Right cardiac atrium (tissue), 5 donors: ENCODE measurements around the gene C16orf87. TPM values are rescaled to one million over a fixed set of nuclear protein-coding genes. Genes with fewer than 3 reads are reported as not detected.

Experiments
- ATAC-seq, 2 donors: fragments of 200-7000 bp; cut with Tn5 transposase; one replicate each; pipeline versions ENCODE4 v1.8.0 to v1.9.1; 2020; ENCODE audit warnings: moderate library complexity in 2 of 2, mild to moderate bottlenecking in 1 of 2
- DNase-seq, 3 donors: peaks; one replicate each; pipeline ENCODE4 v3.0.0-alpha.2; 2020
- H3K27ac ChIP-seq: one replicate; pipeline ENCODE4 v1.5.1; 2013; ENCODE audit warnings: mild to moderate bottlenecking, low read length, control low read depth, moderate library complexity
- H3K27me3 ChIP-seq: one replicate; pipeline ENCODE4 v1.6.1; 2013; ENCODE audit not compliant: control insufficient read depth, insufficient read depth
- H3K4me1 ChIP-seq: one replicate; pipeline ENCODE4 v1.6.1; 2013; ENCODE audit warnings: low read length; ENCODE audit not compliant: control insufficient read depth, insufficient read depth
- H3K4me3 ChIP-seq: one replicate; pipeline ENCODE4 v1.5.1; 2013; ENCODE audit warnings: low read length, control low read depth
- H3K9me3 ChIP-seq: one replicate; pipeline ENCODE4 v1.6.1; 2013; ENCODE audit warnings: low read length; ENCODE audit not compliant: control insufficient read depth
- WGBS: extraction: QIAGEN DNeasy Blood & Tissue Kit; methylation state at CpG from one replicate; pipeline ENCODE4 v1.1.7; 2013; 5-methylcytosine and 5-hydroxymethylcytosine counted together
- intact Hi-C, 4 donors: fragments of 100-400 bp; cut with DNase I; formaldehyde crosslinking; loops; one replicate each; pipeline versions ENCODE4 v1.11.0 to v1.14.0; 2022 to 2023
- polyA plus RNA-seq: library from polyadenylated mRNA; stranded (reverse); fragments of 200-250 nt; gene quantifications from one replicate; pipeline ENCODE4 v1.2.3, GENCODE V29; 2013
- total RNA-seq, 4 donors: library from RNA; stranded (reverse); fragmentation: NEBNext Ultra II Directional; extraction: Animal tissue kit (Norgen Biotek cat#: 25700); gene quantifications; one replicate each; pipeline ENCODE4 v1.2.1, GENCODE V29; 2021
- donor health status: healthy with polysubstance abuse.
- donor health status: DM: no; HTN: yes; CAD: no.
- donor health status: DM: no; HTN: no; CAD: no.
- donor health status: DM: no; HTN: yes; CAD: no; lungs with severe emphysema.
- donor health status: DM: yes; HTN: yes; CAD: no.

The C16orf87 gene
- total and polyA plus RNA-seq, 5 donors, result 7.5 to 16.7 (median 14.2) TPM

DNA sequence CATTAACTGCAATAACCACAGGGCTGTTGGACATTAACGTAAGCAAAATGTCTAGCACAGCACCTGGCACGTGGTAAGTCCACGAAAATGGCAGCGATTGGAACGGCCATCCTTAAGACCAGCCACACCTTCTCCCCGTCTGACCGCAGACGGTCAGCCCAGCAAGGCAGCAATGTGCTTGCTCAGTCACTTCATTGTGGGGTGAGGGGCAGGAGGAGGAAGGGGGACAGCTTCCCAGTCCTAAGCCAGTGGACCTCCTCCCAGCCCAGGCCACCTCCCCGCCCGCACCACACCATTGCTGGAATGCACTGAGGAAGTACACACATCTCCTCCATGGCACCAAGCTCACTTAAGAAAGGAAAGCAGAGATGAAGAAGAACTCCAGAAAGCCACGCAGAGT, 74.2 kb downstream of the C16orf87 start:
- peaks cover 1% of the 10 kb centered on the region for H3K4me1 ChIP-seq
- H3K9me3 ChIP-seq, result no peaks in the 10 kb centered on the region
- no peak overlapping the region for H3K4me3 ChIP-seq
- H3K27ac ChIP-seq, result peak overlapping the region; percentile 68
- intact Hi-C loops, result no loop called here
- 52% methylated on average over 11 of the region's 11 CpGs for WGBS
- no peak for DNase-seq
- no peaks in the 10 kb centered on the region for H3K27me3 ChIP-seq
- ATAC-seq, result peak; percentile 12 to 15

DNA sequence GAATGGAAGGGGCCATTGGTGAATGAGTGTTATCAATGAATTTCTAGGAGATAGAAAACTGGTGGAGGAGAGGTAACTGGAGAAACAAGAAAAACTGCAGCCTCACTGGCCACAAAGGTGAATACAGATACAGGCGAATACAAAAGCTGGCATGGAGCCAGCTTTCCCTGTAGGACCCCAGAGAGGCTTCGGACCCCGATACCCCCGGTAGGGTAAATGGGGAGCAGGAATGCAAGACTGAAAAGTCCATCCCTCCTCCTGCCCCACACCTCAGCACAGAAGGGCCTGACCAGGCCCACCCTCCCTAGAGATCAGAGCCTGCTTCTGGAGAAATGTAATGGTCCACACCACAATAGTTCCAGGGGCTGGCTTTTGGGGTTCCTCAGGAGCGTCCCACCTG, 78.0 kb downstream of the C16orf87 start:
- no peaks in the 10 kb centered on the region for H3K27me3 ChIP-seq
- 66% methylated on average over 5 of the region's 5 CpGs for WGBS
- peaks cover 1% of the 10 kb centered on the region for H3K4me1 ChIP-seq
- no peak for DNase-seq
- peak overlapping the region; percentile 66 for H3K27ac ChIP-seq
- H3K4me3 ChIP-seq, result no peak overlapping the region
- H3K9me3 ChIP-seq, result no peaks in the 10 kb centered on the region
- intact Hi-C loops, result no loop called here
- ATAC-seq, result no peak

DNA sequence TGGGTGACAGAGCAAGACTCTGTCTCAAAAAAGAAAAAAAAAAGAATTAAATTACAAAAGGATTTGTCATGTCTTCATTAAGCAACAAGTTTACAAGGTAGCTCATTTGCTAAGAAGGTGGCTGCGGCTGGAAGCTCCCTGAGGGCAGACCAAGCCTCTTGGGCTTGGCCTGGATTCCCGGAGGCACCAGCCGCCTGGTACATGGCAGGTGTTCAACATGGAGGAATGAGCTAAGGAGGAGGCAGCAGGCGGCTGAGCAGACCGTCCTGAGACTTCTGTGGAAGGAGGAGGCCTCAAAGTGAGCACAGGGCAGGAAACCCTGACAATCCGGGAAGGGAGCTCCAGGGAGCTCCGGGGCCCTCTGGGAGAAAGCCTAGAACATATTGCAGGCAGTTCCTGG, 79.6 kb downstream of the C16orf87 start:
- DNase-seq (no peak), ATAC-seq (no peak)
- Histone ChIP-seq H3K27me3 (no peaks in the 10 kb centered on the region), H3K4me3 (no peak overlapping the region), H3K4me1 (peaks cover 1% of the 10 kb centered on the region), H3K9me3 (no peaks in the 10 kb centered on the region), H3K27ac (peak overlapping the region; percentile 7)
- intact Hi-C loops, result no loop called here
- WGBS, result 79% methylated on average over 7 of the region's 7 CpGs

DNA sequence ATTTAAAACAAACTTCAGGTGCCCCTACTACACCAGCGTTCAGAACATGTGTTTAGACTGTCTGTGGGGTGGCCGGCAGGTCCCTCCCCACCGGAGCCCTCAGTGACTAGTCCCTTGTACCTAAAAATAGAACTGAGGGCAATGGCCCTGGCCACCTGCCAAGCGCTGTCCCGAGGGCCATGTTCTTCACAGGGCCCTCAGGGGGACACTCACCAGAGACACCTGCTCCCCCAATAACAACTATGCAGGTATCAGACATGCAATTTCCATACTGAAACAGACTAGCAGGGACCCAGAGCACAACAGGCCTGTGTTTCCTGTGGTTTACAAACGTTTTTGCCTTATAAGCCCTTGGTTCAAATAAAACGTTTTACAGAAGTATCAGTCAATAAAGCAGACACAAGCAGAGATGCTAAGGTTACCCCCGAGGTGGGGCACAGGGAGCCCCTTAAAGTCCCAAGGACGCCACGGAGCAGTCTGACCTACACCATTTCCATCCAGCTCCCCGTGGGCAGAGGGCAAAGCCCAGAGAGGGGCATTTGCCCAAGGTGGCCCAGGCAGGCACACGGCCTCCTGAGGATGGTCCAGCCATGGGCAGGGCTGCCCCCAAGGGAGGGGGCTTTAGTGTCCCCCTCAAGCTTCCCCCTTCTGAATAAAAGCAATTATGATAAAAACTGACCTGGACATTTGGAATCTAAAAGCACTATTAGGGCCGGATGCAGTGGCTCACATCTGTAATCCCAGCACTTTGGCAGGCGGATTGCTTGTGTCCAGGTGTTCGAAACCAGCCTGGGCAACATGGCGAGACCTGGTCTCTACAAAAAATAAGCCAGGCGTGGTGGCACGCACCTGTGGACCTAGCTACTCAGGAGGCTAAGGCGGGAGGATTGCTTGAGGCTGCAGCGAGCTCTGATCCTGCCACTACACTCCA, 81.9 kb downstream of the C16orf87 start:
- H3K4me3 ChIP-seq, result no peak overlapping the region

DNA sequence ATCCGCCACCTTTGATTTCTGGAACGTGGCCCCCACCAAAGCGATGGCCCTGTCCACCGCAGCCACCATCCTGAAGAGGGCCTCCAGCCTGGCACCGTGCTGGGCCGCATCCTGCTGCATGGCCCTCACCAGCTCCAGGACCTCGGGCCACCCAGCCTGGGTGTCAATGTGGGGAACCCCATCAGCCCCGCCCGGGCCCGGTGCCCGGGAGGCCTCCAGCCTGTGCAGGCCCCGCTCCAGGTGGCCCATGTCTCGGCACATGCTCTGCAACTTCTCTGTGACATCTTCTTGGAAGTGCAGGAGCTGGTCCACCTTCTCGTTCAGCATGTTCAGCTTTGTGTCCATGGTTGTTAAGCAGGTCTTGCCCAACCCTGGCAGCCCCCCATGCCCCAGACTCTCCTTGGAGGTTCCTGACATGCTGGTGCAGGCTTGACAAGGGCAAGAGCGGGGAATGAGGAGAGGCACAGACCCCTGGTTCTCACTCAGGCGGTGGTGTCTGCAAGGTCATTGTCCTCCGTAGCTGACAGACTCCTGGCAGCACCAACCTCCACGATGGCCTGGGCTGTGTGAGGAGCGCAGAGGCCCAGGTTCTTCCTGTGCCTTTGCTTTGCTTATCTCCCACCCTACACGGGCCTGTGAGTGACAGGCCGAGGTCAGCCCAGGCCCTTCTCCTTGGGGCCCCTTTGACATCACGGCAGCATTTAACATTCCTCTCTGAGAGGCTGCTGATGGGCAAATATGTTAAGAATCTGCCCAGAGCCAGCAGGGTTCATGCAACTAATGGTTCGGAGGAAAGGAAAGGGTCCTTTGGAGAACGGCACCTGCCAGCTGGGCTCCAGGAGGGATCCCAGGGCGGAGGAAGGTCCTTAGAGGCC, 83.0 kb downstream of the C16orf87 start, which contains the start of gene MYLK3:
MYLK3 (minus strand) TSS at position 568 of the 875 bp plus-strand sequence; CDS start at position 417, 151 bp downstream.
- peak within 1 kb of the TSS; percentile 95 for H3K27ac ChIP-seq
- DNase-seq (peak; percentile 58 to 85 (median 84)), ATAC-seq (peak; percentile 81 to 87)
- H3K4me3 ChIP-seq, result peak within 1 kb of the TSS; percentile 17
- WGBS, result 56% methylated on average over 25 of the region's 25 CpGs
- H3K9me3 ChIP-seq, result no peaks in the 10 kb centered on the region
- intact Hi-C loops, result no loop called here
- peaks cover 4% of the 10 kb centered on the region for H3K4me1 ChIP-seq
- H3K27me3 ChIP-seq, result no peaks in the 10 kb centered on the region

More for the DNA sequence above, 81.9 kb downstream of the C16orf87 start:
- intact Hi-C loops, result no loop called here
- Histone ChIP-seq H3K27me3 (no peaks in the 10 kb centered on the region), H3K9me3 (no peaks in the 10 kb centered on the region), H3K4me1 (peaks cover 1% of the 10 kb centered on the region), H3K27ac (peak overlapping the region; percentile 95)
- peak; percentile 66 to 89 (median 88) for DNase-seq
- peak; percentile 45 to 49 for ATAC-seq
- 62% methylated on average over 20 of the region's 20 CpGs for WGBS

DNA sequence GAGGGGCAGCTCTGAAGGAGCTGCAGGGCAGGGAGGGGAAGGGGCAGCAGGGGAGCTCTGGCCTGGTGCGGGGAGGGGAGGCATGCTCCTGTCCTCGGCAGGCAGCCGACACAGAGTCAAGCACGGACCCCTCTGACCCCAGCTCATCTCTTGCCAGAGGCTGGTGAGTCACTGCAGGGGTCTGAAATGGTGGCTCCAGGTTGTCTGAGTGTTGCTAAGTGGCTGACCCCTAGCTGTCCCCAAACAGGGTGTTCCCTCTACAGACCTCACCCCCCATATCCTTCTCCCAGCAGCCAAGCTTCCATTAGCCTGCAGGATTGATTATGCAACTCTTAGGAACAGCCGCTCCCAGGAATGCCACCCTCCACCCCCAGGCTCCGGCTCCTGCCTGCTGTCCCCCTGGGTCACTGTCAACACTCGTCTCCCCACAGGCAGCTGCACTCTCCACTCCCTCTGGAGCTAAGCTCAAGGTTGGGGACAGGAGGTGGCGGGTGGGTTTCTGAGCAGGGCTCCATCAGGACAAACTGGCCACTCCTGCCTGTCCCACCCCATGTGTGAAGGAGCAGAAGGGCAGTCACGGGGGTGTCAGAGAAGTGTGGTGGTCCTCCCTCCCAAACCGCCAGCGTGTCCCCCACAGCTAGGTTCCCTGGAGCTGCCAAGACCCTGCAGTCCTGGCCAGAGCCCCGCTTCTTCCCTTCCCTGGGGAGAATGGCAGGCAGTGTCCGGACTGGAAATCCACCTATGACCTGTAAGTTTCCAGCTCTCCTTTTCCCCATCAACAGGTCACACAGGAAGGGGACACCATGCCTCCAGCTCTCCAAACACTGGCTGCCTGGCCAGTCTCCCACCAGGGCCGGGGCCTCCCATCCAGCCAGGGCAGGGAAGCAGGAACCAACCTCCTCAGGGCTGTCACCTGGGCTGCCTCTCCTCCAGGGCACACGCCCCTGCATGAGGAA, 83.9 kb downstream of the C16orf87 start:
- 63% methylated on average over 15 of the region's 15 CpGs for WGBS
- H3K4me3 ChIP-seq, result peak overlapping the region; percentile 43
- peak; percentile 75 to 76 for ATAC-seq
- no peaks in the 10 kb centered on the region for H3K9me3 ChIP-seq
- no peaks in the 10 kb centered on the region for H3K27me3 ChIP-seq
- peaks cover 3% of the 10 kb centered on the region for H3K4me1 ChIP-seq
- intact Hi-C loops, result no loop called here
- H3K27ac ChIP-seq, result peak overlapping the region; percentile 94
- peak; percentile 66 to 88 (median 82) for DNase-seq

Other genes with a start within 250 kb of the C16orf87 start
- 1 to 10 TPM in 3 of 4 donors, under 1 TPM in 1; 0.96 to 2.0 (median 1.2) TPM for gene SHCBP1, start 209.8 kb downstream of the C16orf87 start, total RNA-seq
- 0.27 TPM for gene SHCBP1, start 209.8 kb downstream of the C16orf87 start, polyA plus RNA-seq
- gene VPS35, start 142.0 kb downstream of the C16orf87 start, total RNA-seq, result 10 to 100 TPM; 77.5 to 94.2 (median 84.9) TPM
- gene VPS35, start 142.0 kb downstream of the C16orf87 start, polyA plus RNA-seq, result 26.7 TPM
- gene ORC6, start 141.5 kb downstream of the C16orf87 start, total RNA-seq, result 1 to 10 TPM; 2.5 to 7.2 (median 4.6) TPM
- gene ORC6, start 141.5 kb downstream of the C16orf87 start, polyA plus RNA-seq, result 3.1 TPM
- gene MYLK3, start 82.8 kb downstream of the C16orf87 start, total RNA-seq, result 100 to 1,000 TPM; 285 to 543 (median 321) TPM
- gene MYLK3, start 82.8 kb downstream of the C16orf87 start, polyA plus RNA-seq, result 143 TPM
- gene GPT2, start 53.2 kb upstream of the C16orf87 start, total RNA-seq, result 1 to 10 TPM; 4.0 to 5.8 (median 4.6) TPM
- gene GPT2, start 53.2 kb upstream of the C16orf87 start, polyA plus RNA-seq, result 6.8 TPM
- 10 to 100 TPM; 90.6 to 97.2 (median 93.2) TPM for gene DNAJA2, start 142.5 kb upstream of the C16orf87 start, total RNA-seq
- gene DNAJA2, start 142.5 kb upstream of the C16orf87 start, polyA plus RNA-seq, result 74.9 TPM